GM21367 (cell line): ENCODE results near the gene KLRD1.
"Not testable (repeated sequence)": the region's sequence is repeated elsewhere in the genome, so short reads cannot be mapped to it uniquely, and the experiment has no call there.

Source experiments
- ATAC-seq: cut with Tn5 transposase; IDR thresholded peaks from one replicate; pipeline ENCODE4 v1.9.1; 2021; ENCODE audit not compliant: unreplicated experiment

KLRD1 gene, protein sequence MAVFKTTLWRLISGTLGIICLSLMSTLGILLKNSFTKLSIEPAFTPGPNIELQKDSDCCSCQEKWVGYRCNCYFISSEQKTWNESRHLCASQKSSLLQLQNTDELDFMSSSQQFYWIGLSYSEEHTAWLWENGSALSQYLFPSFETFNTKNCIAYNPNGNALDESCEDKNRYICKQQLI

DNA sequence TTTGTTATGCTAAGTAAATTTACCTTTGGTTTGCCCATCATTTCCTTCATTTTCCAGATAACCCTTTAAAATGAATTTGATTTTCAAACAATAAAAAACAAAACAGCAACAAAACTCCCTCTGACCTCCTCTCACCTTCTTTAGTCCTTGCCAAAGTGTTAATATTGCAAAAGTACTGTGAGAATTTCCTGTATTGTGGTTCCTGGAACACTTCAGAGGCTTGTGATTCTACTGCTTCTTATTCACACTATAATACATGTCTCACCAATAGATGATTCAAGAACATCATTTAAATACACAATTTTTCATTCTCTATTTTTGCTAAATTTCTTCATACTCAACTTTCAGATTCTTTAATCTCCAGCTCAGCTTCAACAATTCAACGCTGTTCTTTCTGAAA, at the start of gene KLRD1:
Gene KLRD1, plus strand, starts transcription at position 241 of the 400 bp plus-strand sequence. CDS start 208 bp downstream, outside the sequence.
- no peak for ATAC-seq

DNA sequence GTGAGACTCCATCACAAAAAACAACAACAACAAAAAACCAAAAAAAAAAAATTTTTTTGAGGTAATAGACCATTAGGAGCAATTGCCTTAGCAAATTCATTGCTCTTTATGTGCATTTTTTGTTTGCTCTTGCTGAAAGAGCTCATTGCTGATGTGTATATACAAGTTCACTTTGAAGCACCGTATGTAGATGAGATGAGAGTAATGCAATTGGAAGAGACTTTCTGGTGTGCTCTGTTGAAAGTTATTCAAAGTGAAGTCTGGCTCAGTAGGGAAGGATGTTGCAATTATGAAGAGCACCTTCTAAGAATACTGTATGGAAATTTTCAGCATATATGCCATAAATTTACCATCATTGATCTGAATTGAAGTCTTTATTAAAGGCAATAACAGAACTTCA, 46.7 kb upstream of the KLRD1 start:
- no peak for ATAC-seq

DNA sequence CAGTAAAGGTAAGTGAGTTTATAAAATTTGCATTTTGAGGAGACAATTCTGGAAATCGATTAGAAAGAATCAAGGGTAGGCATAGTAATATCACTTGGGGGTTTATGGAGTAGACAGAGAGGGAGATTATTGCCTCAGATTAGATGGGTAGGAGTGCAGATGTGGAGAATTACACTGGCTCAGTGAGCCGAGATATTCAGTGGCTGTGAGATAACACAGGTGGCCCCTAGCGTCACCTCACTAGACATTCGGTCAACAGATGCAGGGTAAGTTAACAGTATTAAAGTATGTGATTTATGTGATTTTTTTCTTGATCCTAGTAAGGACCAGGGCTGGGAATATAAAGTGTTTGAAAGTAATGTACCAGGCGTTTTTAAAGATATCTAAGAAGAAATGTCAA, 39.6 kb upstream of the KLRD1 start:
- no peak for ATAC-seq

DNA sequence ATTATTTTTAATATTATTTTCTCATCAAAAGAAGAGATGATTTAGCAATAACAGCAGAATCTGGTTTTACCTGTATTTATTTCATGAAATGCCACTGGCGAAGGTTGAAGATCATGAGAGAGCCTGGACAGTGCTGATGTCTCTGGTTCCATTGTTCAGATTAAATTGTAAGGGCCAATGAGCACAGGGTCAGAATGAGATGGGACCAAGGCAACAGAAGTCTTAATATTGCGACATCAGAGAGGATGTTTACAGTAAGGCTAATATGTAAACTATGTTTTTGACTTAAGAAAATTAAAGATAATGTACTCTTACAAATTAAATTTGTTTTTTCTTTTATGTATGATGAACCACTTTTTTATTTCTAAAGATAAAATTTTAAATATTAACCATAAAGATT, 35.2 kb upstream of the KLRD1 start:
- ATAC-seq = no peak

DNA sequence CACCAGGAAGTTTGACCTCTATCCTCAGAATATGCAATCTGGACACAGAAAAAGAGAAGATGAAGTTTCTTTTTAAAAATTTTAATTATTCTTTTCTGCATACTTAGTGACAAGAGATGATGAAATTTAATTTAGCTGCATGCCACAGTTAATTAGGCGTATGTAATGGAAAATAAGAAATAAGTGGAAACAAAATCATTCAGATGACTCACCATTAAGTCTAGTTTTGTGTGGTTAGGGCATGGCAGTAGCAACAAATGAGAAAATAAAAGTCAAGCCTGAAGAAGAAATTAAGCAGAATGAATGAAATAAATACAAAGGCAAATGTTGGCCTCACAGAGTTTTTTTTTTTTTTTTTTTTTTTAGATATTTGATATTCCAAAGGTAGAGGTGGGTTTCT, 30.9 kb upstream of the KLRD1 start:
- ATAC-seq = no peak

DNA sequence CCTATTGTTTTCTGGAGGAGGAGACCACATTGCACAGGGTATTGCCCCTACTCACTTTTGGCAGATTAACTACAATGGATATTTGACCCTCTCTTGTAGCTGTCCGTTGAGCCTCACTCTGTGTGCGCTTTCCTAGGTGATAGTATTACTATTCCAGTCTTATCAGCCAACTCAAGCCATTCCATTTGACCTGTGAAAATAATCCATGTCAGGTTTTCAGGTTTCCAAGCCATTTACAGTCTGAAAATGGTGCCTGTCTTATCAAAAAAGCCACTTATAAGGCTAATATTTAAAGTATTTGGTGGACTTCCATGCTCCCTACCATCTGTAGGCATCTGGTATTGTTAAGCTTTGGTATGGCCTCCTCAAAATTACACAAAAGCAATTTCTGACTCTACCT, 29.6 kb upstream of the KLRD1 start:
- ATAC-seq = no peak

DNA sequence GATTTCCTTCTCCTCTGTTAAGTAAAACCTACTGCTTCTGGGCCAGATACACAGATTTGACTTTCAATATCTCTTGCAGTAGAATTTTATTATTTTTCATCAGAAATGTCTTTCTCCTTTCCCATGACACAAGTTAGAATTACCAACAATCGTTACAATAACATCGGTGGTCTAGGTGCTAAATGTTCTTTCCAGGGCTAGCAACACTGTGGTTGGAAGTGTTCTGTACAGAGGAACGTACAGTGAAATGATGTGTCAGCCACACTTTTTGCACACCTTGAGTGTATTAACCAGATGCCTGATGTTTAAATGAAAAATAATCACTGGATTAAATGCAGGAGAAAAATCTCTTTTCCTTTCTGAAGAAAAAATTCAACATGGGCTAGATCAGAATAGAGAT, 27.7 kb upstream of the KLRD1 start:
- ATAC-seq = no peak

DNA sequence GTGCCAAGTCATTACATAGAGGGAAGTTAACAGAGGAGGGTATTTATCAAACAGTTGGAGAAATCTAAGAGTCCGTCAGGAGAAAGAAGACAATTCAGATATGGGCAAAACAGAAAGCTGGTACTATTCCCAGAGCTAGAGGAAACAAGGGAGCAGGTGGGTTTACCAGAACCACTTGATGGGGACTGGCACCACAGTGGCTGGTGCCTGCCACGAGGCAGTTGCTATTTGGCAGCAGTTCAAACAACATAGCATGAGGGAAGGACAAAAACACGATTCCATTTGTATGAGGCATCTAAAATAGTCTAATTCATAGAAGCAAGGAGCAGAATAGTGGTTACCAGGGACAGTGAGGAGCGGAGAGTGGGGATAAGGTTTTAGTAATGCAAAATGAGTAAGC, 24.6 kb upstream of the KLRD1 start:
- ATAC-seq = no peak

DNA sequence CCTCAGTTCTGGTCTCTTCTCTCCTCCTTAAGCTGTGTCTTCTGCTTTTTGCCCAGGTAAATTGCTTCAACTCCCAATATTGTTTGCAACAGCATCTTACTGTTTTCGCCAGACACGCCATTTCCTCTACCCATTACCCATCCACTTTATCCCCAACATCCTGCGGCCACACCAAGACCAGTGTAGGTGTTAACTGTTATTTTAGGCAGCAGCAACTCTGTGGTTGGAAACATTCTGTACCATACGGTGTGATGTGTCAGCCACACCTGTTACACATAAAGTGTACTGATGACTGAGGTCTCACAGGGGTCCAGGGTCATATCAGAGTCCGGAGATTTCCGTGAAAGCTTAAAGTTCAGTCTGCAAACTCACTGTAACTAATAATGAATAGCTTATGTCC, 21.8 kb upstream of the KLRD1 start:
- ATAC-seq = no peak

DNA sequence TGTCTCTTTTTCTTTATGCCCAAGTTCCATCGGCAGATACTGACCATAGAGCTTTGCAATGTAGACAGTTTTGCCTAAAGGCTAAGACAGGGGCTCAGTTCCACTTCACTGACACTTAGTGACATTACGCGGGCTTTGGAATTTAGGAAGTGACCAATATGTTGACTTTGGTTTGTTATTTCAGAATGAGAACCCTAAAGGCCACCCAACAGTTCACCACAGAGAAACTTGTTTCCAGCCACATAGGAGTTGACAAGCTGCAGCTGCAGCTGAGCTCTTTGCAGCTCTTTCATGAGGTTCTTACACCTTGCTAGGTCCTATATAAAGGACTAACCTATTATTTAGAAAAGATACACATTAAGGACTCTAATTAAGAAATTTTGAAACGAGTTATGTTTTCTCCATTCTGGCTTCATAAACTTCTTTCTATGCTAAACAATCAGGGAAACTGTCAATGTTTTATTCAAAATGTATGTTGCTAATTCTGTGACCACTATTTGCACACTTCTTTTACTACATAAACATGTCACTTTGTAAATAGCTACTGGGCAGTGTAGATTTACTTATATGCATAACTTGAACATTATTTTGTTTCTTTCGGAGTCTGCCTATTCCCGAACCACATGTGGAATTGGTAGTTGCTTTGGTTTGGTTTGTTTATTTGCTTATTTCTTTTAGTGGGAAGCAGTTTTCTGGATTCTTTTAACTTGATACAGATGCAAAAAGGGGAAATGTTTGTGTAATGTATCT, 18.5 kb upstream of the KLRD1 start:
- ATAC-seq = no peak

DNA sequence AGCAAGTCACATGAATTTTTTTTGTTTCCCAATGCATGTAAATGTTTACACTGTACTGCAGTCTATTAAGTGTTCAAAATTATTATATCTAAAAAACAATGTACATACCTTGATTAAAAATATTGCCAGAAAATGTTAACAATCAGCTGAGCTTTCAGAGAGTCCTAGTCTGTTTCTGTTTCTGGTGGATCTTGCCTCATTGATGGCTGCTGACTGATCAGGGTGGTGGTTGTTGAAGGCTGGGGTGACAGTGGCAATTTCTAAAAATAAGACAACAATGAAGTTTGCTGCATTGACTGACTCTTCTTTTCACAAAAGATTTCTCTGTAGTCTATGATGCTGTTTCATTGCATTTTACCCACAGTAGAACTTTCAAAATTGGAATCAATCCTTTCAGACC, 16.6 kb upstream of the KLRD1 start:
- no peak for ATAC-seq

DNA sequence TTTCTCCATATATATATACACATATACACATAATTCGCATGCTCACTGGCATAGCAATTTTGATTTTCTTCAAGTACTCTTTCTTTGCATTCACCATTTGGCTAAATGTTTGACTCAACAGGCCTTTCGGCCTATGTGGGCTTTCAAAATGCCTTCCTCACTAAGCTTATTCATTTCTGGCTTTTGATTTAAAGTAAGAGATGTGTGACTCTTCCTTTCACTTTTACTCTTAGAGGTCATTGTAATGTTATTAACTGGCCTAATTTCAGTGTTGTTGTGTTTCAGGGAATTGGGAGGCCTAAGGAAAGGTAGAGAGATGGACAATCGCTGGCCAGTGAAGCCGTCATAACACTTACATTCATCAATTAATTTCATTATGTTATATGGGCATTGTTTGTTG, 14.5 kb upstream of the KLRD1 start:
- ATAC-seq = no peak

DNA sequence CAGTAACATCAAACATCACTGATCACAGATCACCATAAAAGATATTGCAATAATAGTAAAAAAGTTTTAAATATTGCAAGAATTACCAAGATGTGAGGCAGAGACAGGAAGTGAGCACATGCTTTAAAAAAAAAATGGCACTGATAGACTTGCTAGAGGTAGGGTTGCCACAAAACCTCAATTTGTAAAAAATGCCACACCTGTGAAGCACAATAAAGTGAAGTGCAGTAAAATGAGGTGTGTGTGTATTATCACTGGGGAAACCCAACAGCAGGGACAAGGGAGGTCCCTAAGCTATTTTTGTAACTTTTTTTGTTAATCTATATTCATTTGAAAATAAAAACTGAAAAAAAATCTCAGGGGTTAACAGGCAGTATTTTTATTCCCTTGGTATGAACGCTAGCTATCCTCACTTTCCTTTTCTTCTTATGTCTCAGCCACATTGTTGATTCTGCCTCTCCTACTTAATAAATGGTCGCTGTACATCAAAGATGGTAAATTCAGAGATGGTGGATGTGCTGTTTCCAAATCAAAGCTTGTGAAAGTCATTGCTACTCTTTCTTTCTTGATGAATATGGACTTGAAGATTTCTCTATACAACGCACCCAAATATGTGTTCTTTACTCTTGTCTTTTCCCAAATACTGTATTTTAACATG, 14.0 kb upstream of the KLRD1 start:
- ATAC-seq = no peak

DNA sequence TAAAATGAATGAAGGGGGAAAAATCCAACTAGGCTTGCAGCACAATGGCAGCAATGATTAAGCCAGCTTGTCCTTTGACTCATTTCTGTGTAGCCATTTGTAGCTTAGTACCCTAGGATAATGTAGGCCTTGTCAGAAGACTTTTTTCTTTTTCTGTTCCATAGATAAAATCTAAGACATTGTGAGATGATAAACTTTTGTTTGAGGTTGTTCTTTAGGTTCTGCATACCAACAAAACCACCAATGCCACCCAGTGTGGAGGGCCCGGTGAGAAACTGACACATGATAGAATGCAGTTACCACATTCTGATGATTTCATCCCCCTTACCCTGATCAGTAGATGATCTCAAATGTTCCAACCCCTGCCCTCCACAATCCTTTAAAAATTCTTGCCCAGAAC, 6.6 kb upstream of the KLRD1 start:
- no peak for ATAC-seq

DNA sequence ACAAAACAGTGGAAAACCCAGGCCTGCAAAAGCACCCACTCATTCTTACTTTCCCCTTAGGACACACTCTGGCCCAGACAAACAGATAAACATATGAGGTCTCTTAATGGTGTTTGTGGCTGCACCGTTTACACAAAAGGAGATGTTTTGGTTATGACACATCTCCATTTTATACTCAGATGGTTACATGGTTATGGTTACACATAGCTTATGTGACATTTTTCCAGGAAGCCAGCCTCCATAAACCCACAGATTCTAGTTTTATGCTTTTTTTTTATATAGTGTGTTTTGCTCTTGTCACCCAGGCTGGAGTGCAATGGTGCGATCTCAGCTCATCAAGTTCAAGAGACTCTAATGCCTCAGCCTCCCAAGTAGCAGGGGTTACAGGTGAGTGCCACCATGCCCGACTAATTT, 3.5 kb upstream of the KLRD1 start:
- no peak for ATAC-seq

DNA sequence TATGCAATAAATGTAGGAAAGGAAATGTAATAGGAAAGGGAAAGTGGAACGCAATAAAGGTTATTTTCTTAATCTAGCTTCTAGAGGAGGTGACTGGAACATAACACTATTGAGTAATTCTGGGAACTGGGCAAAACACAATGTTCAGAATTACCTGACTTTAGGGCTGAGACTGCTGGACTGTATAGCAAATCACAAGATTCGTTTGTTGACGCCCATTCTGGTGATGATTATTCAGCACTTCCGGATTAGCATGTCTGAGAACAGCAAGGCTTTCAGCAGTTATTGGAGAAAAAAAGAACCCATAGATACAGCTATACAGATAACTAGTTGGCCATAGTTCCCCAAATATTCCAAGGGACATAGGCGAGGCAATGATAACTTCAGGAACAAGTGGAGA, 2.3 kb upstream of the KLRD1 start:
- ATAC-seq = no peak

DNA sequence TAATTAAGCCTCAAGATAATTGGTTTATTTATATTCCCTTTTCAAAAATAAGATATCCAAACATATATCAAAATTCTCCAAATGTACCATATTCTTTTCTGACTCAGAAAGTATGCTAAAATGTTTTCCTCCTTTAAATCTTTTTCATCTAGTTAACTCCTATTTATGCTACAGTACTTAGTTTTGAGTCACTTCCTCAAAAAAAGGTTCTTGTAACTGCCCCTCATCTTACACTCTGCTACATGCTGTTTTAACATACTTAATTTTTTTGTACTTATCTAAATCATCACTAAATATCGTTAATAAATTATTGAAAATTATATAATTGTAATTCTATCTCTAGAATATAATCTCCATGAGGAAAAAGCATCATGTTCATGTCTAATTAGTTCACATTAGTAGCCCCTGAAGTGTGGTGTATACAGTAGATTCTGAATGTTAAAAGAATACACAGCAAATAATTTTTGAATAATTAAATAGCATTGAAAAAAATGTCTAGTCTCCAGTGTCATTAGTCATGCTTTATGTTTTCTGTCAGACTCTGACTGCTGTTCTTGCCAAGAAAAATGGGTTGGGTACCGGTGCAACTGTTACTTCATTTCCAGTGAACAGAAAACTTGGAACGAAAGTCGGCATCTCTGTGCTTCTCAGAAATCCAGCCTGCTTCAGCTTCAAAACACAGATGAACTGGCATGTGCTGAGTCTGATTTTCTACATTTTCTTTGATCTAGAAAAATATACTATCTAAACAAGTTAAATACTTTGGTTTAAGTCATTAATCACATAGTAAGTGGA, 3.5 kb downstream of the KLRD1 start:
- ATAC-seq = no peak

DNA sequence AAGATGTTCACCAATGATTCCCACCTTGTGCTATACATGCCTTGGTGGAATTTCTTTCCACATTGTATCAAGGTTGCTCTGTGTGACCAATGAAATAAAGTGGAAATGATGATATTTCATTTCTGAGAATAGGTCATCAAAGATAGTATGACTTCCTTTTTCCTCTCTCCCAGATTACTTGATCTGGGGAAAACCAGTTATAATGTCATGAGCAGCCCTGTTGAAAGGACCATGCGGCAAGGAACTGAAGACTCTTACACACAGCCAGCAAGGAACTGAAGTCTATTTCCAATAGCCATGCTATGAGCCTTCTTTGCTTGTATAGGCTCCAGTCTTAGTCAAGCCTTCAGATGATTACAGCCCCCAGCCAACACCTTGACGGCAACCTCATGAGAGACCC, 11.7 kb downstream of the KLRD1 start:
- no peak for ATAC-seq

DNA sequence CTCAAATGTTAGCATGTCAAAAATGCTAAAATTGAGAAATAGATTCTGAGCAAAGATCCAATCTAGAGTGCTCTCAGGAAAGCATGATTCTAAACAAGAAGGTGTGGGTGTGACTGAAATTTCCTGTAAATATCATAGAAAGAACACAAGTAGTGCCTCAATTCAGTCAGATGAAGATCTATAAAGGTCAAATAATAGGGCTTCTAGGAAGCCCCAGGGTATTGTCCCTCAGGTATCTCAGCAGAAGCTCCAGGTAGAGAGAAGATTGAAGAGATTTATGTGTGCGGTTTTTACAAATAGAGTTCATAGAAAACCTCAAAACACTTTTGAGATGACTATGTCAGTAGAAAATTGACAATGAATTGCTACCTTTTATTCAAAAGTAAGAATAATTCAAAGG, 13.0 kb downstream of the KLRD1 start:
- ATAC-seq = no peak

DNA sequence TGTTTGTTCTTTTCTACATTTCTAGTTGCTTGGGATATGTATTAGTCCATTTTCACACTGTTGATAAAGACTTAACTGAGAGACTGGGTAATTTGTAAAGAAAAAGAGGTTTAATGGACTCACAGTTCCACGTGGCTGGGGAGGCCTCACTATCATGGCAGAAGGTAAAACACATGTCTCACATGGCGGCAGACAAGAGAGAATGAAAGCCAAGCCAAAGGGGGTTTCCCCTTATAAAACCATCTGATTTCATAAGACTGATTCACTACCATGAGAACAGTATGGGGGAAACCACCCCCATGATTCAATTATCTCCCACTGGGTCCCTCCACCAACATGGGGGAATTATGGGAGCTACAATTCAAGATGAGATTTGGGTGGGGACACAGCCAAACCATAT, 21.0 kb downstream of the KLRD1 start:
- not testable (repeated sequence) for ATAC-seq

DNA sequence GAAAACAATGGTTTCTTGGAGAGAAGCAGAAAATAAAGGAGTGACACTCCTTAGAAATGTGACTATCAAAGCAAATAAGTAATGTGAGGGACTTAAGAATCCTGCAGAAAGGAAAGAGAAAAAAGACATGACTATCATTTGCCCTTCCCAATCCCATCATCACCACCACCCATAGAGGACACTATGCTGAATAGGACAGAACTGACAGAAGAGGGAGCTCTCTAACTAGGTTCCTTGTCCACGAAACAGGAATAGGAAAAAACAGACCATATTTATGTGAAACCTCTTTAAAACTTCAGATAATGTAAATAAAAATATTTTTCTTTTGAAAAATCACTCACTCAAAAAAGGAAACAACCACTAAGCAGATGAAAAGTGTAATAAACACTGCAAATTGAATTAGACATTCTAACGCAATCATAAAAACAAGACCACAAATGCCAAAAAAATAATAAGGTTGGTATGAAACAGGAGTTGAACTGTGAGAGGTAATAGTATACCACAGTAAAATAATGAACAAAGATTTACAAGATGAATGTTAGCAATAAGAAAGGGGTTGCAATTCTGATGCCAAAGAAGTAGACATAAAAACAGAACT, 24.1 kb downstream of the KLRD1 start:
- no peak for ATAC-seq
